ENCODE measurements around the gene ZNF366. TPM values are rescaled to one million over a fixed set of nuclear protein-coding genes. Genes with fewer than 3 reads are reported as not detected.

ZNF366 gene
- total RNA-seq = 13.8 TPM
- long read RNA-seq, partial matches to known transcripts = 66 of 79 reads
- long read RNA-seq, other reads (novel, unspliced or antisense) = 9 of 79 reads

GRCh38 chr5:72507231-72507906 is at the start of gene ZNF366:
ZNF366 (minus strand) TSS chr5:72507410; CDS start chr5:72461496, 45,914 bp downstream.
- DNase-seq (ENCODE audit: low spot score) = no peak

GRCh38 chr5:72556351-72557166 is 49.3 kb upstream of the ZNF366 start:
- DNase-seq (ENCODE audit: low spot score) = no peak

GRCh38 chr5:72555871-72556270 is 48.7 kb upstream of the ZNF366 start:
- no peak for DNase-seq (ENCODE audit: low spot score)

- no peak for DNase-seq (ENCODE audit: low spot score)
Observed at GRCh38 chr5:72554897-72555296, 47.7 kb upstream of the ZNF366 start.

GRCh38 chr5:72552041-72552557 is 44.9 kb upstream of the ZNF366 start:
- no peak for DNase-seq (ENCODE audit: low spot score)

GRCh38 chr5:72550595-72550994 is 43.4 kb upstream of the ZNF366 start:
- no peak for DNase-seq (ENCODE audit: low spot score)

- no peak for DNase-seq (ENCODE audit: low spot score)
Observed at GRCh38 chr5:72543811-72544210, 36.6 kb upstream of the ZNF366 start.

- DNase-seq (ENCODE audit: low spot score) = no peak
Observed at GRCh38 chr5:72543365-72543764, 36.2 kb upstream of the ZNF366 start.

GRCh38 chr5:72542695-72543094 is 35.5 kb upstream of the ZNF366 start:
- DNase-seq (ENCODE audit: low spot score) = no peak

- DNase-seq (ENCODE audit: low spot score) = no peak
Observed at GRCh38 chr5:72541501-72542225, 34.5 kb upstream of the ZNF366 start.

GRCh38 chr5:72540759-72541438 is 33.7 kb upstream of the ZNF366 start:
- no peak for DNase-seq (ENCODE audit: low spot score)

- no peak for DNase-seq (ENCODE audit: low spot score)
Observed at GRCh38 chr5:72539726-72540125, 32.5 kb upstream of the ZNF366 start.

- DNase-seq (ENCODE audit: low spot score) = no peak
Observed at GRCh38 chr5:72539038-72539437, 31.8 kb upstream of the ZNF366 start.

- DNase-seq (ENCODE audit: low spot score) = no peak
Observed at GRCh38 chr5:72537166-72537565, 30.0 kb upstream of the ZNF366 start.

- no peak for DNase-seq (ENCODE audit: low spot score)
Observed at GRCh38 chr5:72531496-72532190, 24.4 kb upstream of the ZNF366 start.

- no peak for DNase-seq (ENCODE audit: low spot score)
Observed at GRCh38 chr5:72530196-72530595, 23.0 kb upstream of the ZNF366 start.

GRCh38 chr5:72529383-72529782 is 22.2 kb upstream of the ZNF366 start:
- no peak for DNase-seq (ENCODE audit: low spot score)

GRCh38 chr5:72525816-72526215 is 18.6 kb upstream of the ZNF366 start:
- no peak for DNase-seq (ENCODE audit: low spot score)

- DNase-seq (ENCODE audit: low spot score) = no peak
Observed at GRCh38 chr5:72523960-72524582, 16.9 kb upstream of the ZNF366 start.

- no peak for DNase-seq (ENCODE audit: low spot score)
Observed at GRCh38 chr5:72522607-72523006, 15.4 kb upstream of the ZNF366 start.

Data from mesenteric fat pad (tissue), 1 donor.